HepG2 (cell line): ENCODE measurements around the gene SIK2. TPM values are rescaled to one million over a fixed set of nuclear protein-coding genes. Genes with fewer than 3 reads are reported as not detected.
A peak's percentile ranks its signal among the peaks of the same experiment; 100 is the strongest.
"Not testable (repeated sequence)": the region's sequence is repeated elsewhere in the genome, so short reads cannot be mapped to it uniquely, and the experiment has no call there.

Experiments used
- ATAC-seq: fragments of 200-7000 bp; cut with Tn5 transposase; 3 replicates; pipeline ENCODE4 v1.9.1; 2020; ENCODE audit warnings: mild to moderate bottlenecking, moderate library complexity
- BruUV-seq: library from RNA; stranded (reverse); fragments of 400-500 nt; replicated peaks from 2 replicates; lab custom pipeline; 2021; lab: Mats Ljungman, UMichigan
- CTCF ChIA-PET: fragments of 300-600 bp; formaldehyde crosslinking; extraction: SDS; loops from one replicate; lab custom pipeline; 2021; ENCODE audit warnings: low total read pairs, inconsistent platforms, low intra/inter-chr PET ratio; lab: Yijun Ruan, JAX
- POLR2A ChIA-PET: fragments of 350-600 bp; sonication (Branson Sonifier 250); formaldehyde crosslinking; loops from one replicate; lab custom pipeline; 2020; ENCODE audit warnings: antibody characterized with exemption, inconsistent platforms; lab: Yijun Ruan, JAX
- DNase-seq: peaks from one replicate; pipeline ENCODE4 v3.0.0-alpha.2; 2015; ENCODE audit warnings: low spot score
- FAIRE-seq: peaks from 3 replicates; lab custom pipeline; 2011; peaks lifted over from hg19 to GRCh38; lab: Jason Lieb, UNC
- H2AFZ ChIP-seq: one replicate; pipeline ENCODE4 v1.6.1; 2011; ENCODE audit warnings: low read length, inconsistent platforms
- H3K27ac ChIP-seq: fragments of 300-600 bp; 3 replicates; pipeline ENCODE4 v1.8.0; 2011; ENCODE audit warnings: mixed run types, mild to moderate bottlenecking, mixed read lengths, low read length, inconsistent platforms; ENCODE audit not compliant: insufficient read depth; ENCODE audit errors: extremely low read length
- H3K27me3 ChIP-seq, 2 experiments: fragments of 200-600 bp in 1 of 2; 2 replicates in 1 of 2; 3 replicates in 1 of 2; pipeline versions ENCODE4 v1.6.0 to v1.8.0; 2011; ENCODE audit warnings: low read length in 2 of 2, mild to moderate bottlenecking in 2 of 2, moderate library complexity in 2 of 2, inconsistent platforms in 1 of 2; ENCODE audit not compliant: insufficient read depth in 2 of 2, control insufficient read depth in 1 of 2
- H3K36me3 ChIP-seq, 2 experiments: fragments of 200-600 bp in 1 of 2; replicated peaks in 1 of 2; 2 replicates in 1 of 2; 3 replicates in 1 of 2; pipeline versions ENCODE4 v1.5.1 to v1.8.0; 2011; ENCODE audit warnings: low read length in 2 of 2, inconsistent platforms in 1 of 2; ENCODE audit not compliant: insufficient read depth in 2 of 2, control insufficient read depth in 1 of 2
- H3K4me1 ChIP-seq: 2 replicates; pipeline ENCODE4 v1.5.1; 2012; ENCODE audit warnings: low read length, inconsistent platforms; ENCODE audit not compliant: insufficient read depth
- H3K4me2 ChIP-seq: 2 replicates; pipeline ENCODE4 v1.6.0; 2011; ENCODE audit warnings: low read depth, low read length, inconsistent platforms
- H3K4me3 ChIP-seq, 3 experiments: fragments of 200-600 bp in 1 of 3; sonication (generic), shearing (Covaris generic) in 1 of 3; replicated peaks in 1 of 3; 2 replicates each; pipeline ENCODE4 v1.5.1; 2011 to 2016; ENCODE audit warnings: low read length in 3 of 3, inconsistent platforms in 2 of 3, low read depth in 2 of 3, mild to moderate bottlenecking in 2 of 3, control low read depth in 1 of 3, mixed read lengths in 1 of 3; ENCODE audit not compliant: insufficient read depth in 1 of 3
- H3K79me2 ChIP-seq: one replicate; pipeline ENCODE4 v1.6.1; 2011; ENCODE audit warnings: low read length, inconsistent platforms; ENCODE audit not compliant: insufficient read depth
- H3K9ac ChIP-seq: 2 replicates; pipeline ENCODE4 v1.6.0; 2011; ENCODE audit warnings: mild to moderate bottlenecking, low read depth, low read length, inconsistent platforms; ENCODE audit not compliant: insufficient read depth
- H3K9me3 ChIP-seq: 2 replicates; pipeline ENCODE4 v1.5.1; 2012; ENCODE audit warnings: mild to moderate bottlenecking, low read length
- H4K20me1 ChIP-seq: 2 replicates; pipeline ENCODE4 v1.6.0; 2011; ENCODE audit warnings: inconsistent platforms, mild to moderate bottlenecking, low read length, moderate library complexity; ENCODE audit not compliant: insufficient read depth
- GPBP1L1 ChIP-seq: sonication (generic); formaldehyde crosslinking; IDR thresholded peaks from 2 replicates; pipeline ENCODE4 v1.5.0; 2020; ENCODE audit warnings: mild to moderate bottlenecking, missing genetic modification reagents
- MAFF ChIP-seq: IDR thresholded peaks from 2 replicates; pipeline ENCODE4 v1.6.1; 2011; ENCODE audit warnings: low read depth, low read length, improper control_type of control experiment
- MAFK ChIP-seq, 2 experiments: IDR thresholded peaks in 1 of 2; conservative IDR thresholded peaks in 1 of 2; 2 replicates each; pipeline ENCODE4 v1.6.1; 2011; ENCODE audit warnings: improper control_type of control experiment in 2 of 2, low read length in 2 of 2
- PHF21A ChIP-seq: sonication (generic); formaldehyde crosslinking; IDR thresholded peaks from 2 replicates; pipeline ENCODE4 v1.5.0; 2020; ENCODE audit warnings: mild to moderate bottlenecking, missing genetic modification reagents
- ZNF337 ChIP-seq: sonication (generic); formaldehyde crosslinking; IDR thresholded peaks from 2 replicates; pipeline ENCODE4 v1.5.1; 2020; ENCODE audit warnings: missing genetic modification reagents, low read depth, mild to moderate bottlenecking, borderline replicate concordance
- WGBS: methylation state at CpG from one replicate; pipeline ENCODE4 v1.1.6; 2017; ENCODE audit warnings: low lambda C conversion rate; 5-methylcytosine and 5-hydroxymethylcytosine counted together
- in situ Hi-C: cut with HindIII; loops from 2 replicates; pipeline ENCODE4 v1.10.0; 2017; ENCODE audit warnings: low pct_unique_long_range_greater_than_20kb; ENCODE audit not compliant: extremely low pct_ligation_motif_present
- intact Hi-C: fragments of 100-400 bp; cut with micrococcal nuclease; formaldehyde crosslinking; loops from one replicate; pipeline ENCODE4 v1.10.0; 2022; ENCODE audit not compliant: unreplicated experiment
- polyA plus RNA-seq, 8 experiments: library from polyadenylated mRNA; depleted of rRNA in 3 of 8; stranded (reverse) in 7 of 8; unstranded in 1 of 8; fragments of >200 nt; fragmentation: Illumina TruSeq in 4 of 8; extraction: Trizol in 4 of 8; gene quantifications; 2 replicates each; pipeline versions ENCODE4 v1.2.1 to v1.2.3, GENCODE V29; 2011 to 2016; ENCODE audit warnings: low read depth in 4 of 8, missing spikeins in 1 of 8, mixed read lengths in 1 of 8; ENCODE audit not compliant: insufficient read depth in 1 of 8
- total RNA-seq, 5 experiments: library from RNA; depleted of rRNA; stranded (reverse); fragments of >200 nt; fragmentation: Illumina TruSeq; extraction: Trizol; gene quantifications; 2 replicates each; pipeline ENCODE4 v1.2.3, GENCODE V29; 2016; ENCODE audit warnings: low read depth in 1 of 5

Gene SIK2
- total and polyA plus RNA-seq, 2 of the 13 experiments (the other 11 are each of a cell fraction or from before 2014, with no cell fraction given): 8.1 to 15.4 TPM

- ChIA-PET POLR2A (no interaction called here), CTCF (no interaction called here)
- Histone ChIP-seq H3K4me3 (no peak overlapping the region), H3K27me3 (no peaks in the 10 kb centered on the region), H3K9ac (no peak overlapping the region), H3K4me1 (peaks cover 13% of the 10 kb centered on the region; the same call in 1 of the 2 replicates), H3K4me2 (no peak overlapping the region), H3K9me3 (no peaks in the 10 kb centered on the region), H4K20me1 (no peaks in the 10 kb centered on the region), H3K27ac (no peak overlapping the region), H3K79me2 (no peaks in the 10 kb centered on the region), H2AFZ (no peak overlapping the region), H3K36me3 (peaks cover 13 to 47% of the 10 kb centered on the region in 2 experiments)
- in situ Hi-C loops (no loop called here), intact Hi-C loops (no loop called here)
- WGBS: 97% methylated on average over 5 of the region's 5 CpGs
- ATAC-seq: no peak
- BruUV-seq: no TSS peak
- FAIRE-seq: no peak
- TF ChIP-seq MAFK (conservative IDR thresholded peaks at IDR 0.05 in 1 of 2, IDR thresholded peaks at IDR 0.05 in 1 of 2; ENCODE audit: low read length in 2 of 2): peak in 1 of 2 experiments; percentile 50; a peak in 2 of 4 replicates
- TF ChIP-seq ZNF337 (CRISPR knock-in tag): no peak
- no peak for TF ChIP-seq PHF21A (CRISPR knock-in tag)
- peak; percentile 27; the same call in 1 of the 2 replicates for TF ChIP-seq MAFF
- no peak for TF ChIP-seq GPBP1L1 (CRISPR knock-in tag)
- no peak for DNase-seq
Measured at GRCh38 chr11:111715142-111715816, 113.0 kb downstream of the SIK2 start.

- H3K79me2 ChIP-seq, CTCF ChIA-PET, H2AFZ ChIP-seq, H3K9ac ChIP-seq, H3K4me2 ChIP-seq, H4K20me1 ChIP-seq, in situ Hi-C loops, FAIRE-seq, POLR2A ChIA-PET, H3K4me3 ChIP-seq, intact Hi-C loops, ATAC-seq, H3K27ac ChIP-seq, H3K9me3 ChIP-seq, DNase-seq, H3K27me3 ChIP-seq, BruUV-seq: not testable (repeated sequence)
- Histone ChIP-seq H3K36me3 (peaks cover 20 to 55% of the 10 kb centered on the region in 2 experiments), H3K4me1 (peaks cover 28% of the 10 kb centered on the region)
- 96% methylated on average over 3 of the region's 3 CpGs for WGBS
Measured at GRCh38 chr11:111717660-111718059, 115.4 kb downstream of the SIK2 start.
